Coronary artery (tissue), 2 donors: ENCODE results near the gene RPS6KA2.
A peak's percentile ranks its signal among the peaks of the same experiment; 100 is the strongest.

Source experiments
- DNase-seq: peaks from one replicate; pipeline ENCODE4 v3.0.0-alpha.2; 2017; ENCODE audit warnings: low spot score
- H3K27ac ChIP-seq, 2 donors: fragments of 200-600 bp; sonication (generic); one replicate each; pipeline ENCODE4 v1.5.1; 2016 to 2019
- H3K4me3 ChIP-seq: fragments of 200-600 bp; sonication (generic); 2 replicates; pipeline ENCODE4 v1.5.1; 2016; ENCODE audit warnings: mild to moderate bottlenecking, moderate library complexity
- TF ChIP-seq, protein P1 (sequence below): fragments of 200-600 bp; sonication (generic); IDR thresholded peaks from one replicate; pipeline ENCODE4 v1.5.1; 2019; ENCODE audit warnings: antibody characterized with exemption

The RPS6KA2 gene

GRCh38 chr6:166627875-166628801, 1.1 kb upstream of the RPS6KA2 start:
- TF ChIP-seq, protein P1, sequence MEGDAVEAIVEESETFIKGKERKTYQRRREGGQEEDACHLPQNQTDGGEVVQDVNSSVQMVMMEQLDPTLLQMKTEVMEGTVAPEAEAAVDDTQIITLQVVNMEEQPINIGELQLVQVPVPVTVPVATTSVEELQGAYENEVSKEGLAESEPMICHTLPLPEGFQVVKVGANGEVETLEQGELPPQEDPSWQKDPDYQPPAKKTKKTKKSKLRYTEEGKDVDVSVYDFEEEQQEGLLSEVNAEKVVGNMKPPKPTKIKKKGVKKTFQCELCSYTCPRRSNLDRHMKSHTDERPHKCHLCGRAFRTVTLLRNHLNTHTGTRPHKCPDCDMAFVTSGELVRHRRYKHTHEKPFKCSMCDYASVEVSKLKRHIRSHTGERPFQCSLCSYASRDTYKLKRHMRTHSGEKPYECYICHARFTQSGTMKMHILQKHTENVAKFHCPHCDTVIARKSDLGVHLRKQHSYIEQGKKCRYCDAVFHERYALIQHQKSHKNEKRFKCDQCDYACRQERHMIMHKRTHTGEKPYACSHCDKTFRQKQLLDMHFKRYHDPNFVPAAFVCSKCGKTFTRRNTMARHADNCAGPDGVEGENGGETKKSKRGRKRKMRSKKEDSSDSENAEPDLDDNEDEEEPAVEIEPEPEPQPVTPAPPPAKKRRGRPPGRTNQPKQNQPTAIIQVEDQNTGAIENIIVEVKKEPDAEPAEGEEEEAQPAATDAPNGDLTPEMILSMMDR: no peak

DNA sequence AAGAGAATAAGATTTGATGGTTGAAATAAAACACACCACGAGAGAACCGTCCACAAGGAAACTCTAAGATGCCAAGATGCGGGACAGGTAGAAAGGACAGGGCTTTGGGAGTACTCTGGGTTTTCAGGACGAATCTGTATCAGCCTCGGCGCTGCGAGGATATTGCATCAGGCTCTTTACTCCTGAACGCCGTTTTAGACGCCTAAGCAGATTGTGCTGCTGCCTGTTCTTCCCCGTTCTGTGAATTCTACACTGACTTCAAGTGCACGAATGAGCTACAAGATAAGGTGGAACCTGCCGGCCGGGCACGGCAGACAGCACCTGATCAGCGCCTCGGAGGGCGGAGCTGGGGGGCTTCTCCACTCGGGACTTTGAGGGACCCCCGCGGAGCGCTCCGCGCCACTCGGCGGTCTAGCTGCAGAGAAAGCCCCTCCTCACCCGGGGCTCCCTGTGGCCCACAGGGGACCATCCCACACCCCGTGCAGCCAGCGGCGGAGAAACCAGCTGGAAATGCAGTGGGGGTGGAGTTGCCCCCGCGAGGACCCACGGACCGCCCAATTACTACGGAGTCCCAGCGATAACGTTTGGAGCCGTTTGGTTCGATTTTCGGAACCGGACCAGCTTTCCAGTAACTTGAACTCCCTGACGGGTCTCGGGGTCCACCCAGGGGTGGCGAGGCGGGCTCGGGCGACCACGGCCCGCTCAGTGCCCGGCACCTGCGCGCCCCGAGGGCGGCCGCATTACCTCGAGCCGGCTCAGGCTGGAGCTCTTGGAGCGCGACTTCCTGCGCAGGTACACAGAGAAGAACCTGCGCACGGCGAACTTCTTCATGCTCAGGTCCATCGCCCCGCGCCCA, 646 bp downstream of the RPS6KA2 start:
- Histone ChIP-seq H3K4me3 (peak overlapping the region; percentile 94), H3K27ac (peak overlapping the region; percentile 80 to 81)
- TF ChIP-seq, protein P1: no peak
- DNase-seq: no peak

More at GRCh38 chr6:166627875-166628801, 1.1 kb upstream of the RPS6KA2 start:
- Histone ChIP-seq H3K4me3 (peak overlapping the region; percentile 73), H3K27ac (peak overlapping the region; percentile 84 to 86)
- DNase-seq: peak; percentile 83

- TF ChIP-seq, protein P1: no peak
- Histone ChIP-seq H3K27ac (peak overlapping the region in 1 of 2 donors; percentile 9), H3K4me3 (peak overlapping the region; percentile 94)
- no peak for DNase-seq
These were observed 1.7 kb downstream of the RPS6KA2 start for GRCh38 chr6:166625356-166625755.

- H3K27ac ChIP-seq: peak overlapping the region; percentile 19 to 37
- no peak for DNase-seq
These were observed 2.8 kb downstream of the RPS6KA2 start for GRCh38 chr6:166624275-166624674.

GRCh38 chr6:166623318-166623717, 3.7 kb downstream of the RPS6KA2 start:
- Histone ChIP-seq H3K4me3 (no peak overlapping the region), H3K27ac (peak overlapping the region in 1 of 2 donors; percentile 19)
- DNase-seq: no peak
- TF ChIP-seq, protein P1: no peak

More at GRCh38 chr6:166624275-166624674, 2.8 kb downstream of the RPS6KA2 start:
- TF ChIP-seq, protein P1: no peak
- no peak overlapping the region for H3K4me3 ChIP-seq

GRCh38 chr6:166621114-166621540, 5.9 kb downstream of the RPS6KA2 start:
- TF ChIP-seq, protein P1: no peak
- H3K4me3 ChIP-seq: no peak overlapping the region
- DNase-seq: no peak
- peak overlapping the region in 1 of 2 donors; percentile 67 for H3K27ac ChIP-seq
